Measurements from ENCODE around the gene PIGBOS1. TPM values are rescaled to one million over a fixed set of nuclear protein-coding genes. Genes with fewer than 3 reads are reported as not detected.

The PIGBOS1 gene
- total and polyA plus RNA-seq, 9 of the 15 experiments (the other 6 are each of a cell fraction or from before 2014, with no cell fraction given), result 25.2 to 76.2 (median 46.0) TPM

- peak; percentile 17; the same call in 1 of the 2 replicates for TF ChIP-seq MGA (IDR thresholded peaks at IDR 0.05)
- no peak for TF ChIP-seq SMAD1 (IDR thresholded peaks at IDR 0.05; ENCODE audit: low read depth, low read length, partially characterized antibody)
- no peak for TF ChIP-seq CHD7 (IDR thresholded peaks at IDR 0.05; ENCODE audit: low read depth, low read length)
These were observed 34.5 kb downstream of the PIGBOS1 start (continued) for GRCh38 chr15:55284426-55284825.
